Ishikawa (cell line): ENCODE data around the gene ITPR2.

Source experiments
- EGR1 ChIP-seq: IDR thresholded peaks from 2 replicates; pipeline ENCODE4 v1.6.1; 2012
- EP300 ChIP-seq: IDR thresholded peaks from 2 replicates; pipeline ENCODE4 v1.6.1; 2012; ENCODE audit warnings: borderline replicate concordance
- RAD21 ChIP-seq: IDR thresholded peaks from 2 replicates; pipeline ENCODE4 v1.6.1; 2012; ENCODE audit warnings: low read depth
- TAF1 ChIP-seq: IDR thresholded peaks from 2 replicates; pipeline ENCODE4 v1.6.1; 2012; ENCODE audit warnings: low read depth, mild to moderate bottlenecking
- TCF12 ChIP-seq: IDR thresholded peaks from 2 replicates; pipeline ENCODE4 v1.6.1; 2012; ENCODE audit warnings: low read depth
- USF1 ChIP-seq: IDR thresholded peaks from 2 replicates; pipeline ENCODE4 v1.6.1; 2012
- TF ChIP-seq, protein P1 (sequence below): IDR thresholded peaks from 2 replicates; pipeline ENCODE4 v1.6.1; 2012; ENCODE audit warnings: low read depth, mild to moderate bottlenecking

DNA sequence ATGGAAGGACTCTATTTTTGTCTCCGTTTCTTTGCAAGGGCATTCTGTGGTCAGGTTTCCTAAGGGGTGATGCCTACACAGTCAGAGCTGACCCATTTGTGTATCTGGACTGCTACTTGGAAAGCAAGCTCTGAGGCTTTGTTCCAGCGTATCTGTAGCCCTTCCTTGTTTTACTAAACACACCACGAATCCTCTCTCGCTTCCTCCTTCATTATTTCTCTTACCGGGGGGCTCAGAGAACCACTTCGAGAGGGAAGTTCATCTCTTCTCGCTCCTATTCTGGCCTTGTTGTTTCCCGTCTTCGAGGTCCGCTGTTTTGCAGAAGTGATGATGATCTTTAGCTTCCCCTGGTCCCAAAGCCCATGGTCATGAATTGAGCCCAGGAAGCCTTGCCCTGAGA is 472.9 kb downstream of the ITPR2 start:
- TF ChIP-seq TCF12: no peak
- TF ChIP-seq, protein P1, sequence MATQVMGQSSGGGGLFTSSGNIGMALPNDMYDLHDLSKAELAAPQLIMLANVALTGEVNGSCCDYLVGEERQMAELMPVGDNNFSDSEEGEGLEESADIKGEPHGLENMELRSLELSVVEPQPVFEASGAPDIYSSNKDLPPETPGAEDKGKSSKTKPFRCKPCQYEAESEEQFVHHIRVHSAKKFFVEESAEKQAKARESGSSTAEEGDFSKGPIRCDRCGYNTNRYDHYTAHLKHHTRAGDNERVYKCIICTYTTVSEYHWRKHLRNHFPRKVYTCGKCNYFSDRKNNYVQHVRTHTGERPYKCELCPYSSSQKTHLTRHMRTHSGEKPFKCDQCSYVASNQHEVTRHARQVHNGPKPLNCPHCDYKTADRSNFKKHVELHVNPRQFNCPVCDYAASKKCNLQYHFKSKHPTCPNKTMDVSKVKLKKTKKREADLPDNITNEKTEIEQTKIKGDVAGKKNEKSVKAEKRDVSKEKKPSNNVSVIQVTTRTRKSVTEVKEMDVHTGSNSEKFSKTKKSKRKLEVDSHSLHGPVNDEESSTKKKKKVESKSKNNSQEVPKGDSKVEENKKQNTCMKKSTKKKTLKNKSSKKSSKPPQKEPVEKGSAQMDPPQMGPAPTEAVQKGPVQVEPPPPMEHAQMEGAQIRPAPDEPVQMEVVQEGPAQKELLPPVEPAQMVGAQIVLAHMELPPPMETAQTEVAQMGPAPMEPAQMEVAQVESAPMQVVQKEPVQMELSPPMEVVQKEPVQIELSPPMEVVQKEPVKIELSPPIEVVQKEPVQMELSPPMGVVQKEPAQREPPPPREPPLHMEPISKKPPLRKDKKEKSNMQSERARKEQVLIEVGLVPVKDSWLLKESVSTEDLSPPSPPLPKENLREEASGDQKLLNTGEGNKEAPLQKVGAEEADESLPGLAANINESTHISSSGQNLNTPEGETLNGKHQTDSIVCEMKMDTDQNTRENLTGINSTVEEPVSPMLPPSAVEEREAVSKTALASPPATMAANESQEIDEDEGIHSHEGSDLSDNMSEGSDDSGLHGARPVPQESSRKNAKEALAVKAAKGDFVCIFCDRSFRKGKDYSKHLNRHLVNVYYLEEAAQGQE: no peak
- TF ChIP-seq USF1: no peak
- no peak for TF ChIP-seq RAD21
- TF ChIP-seq EGR1: no peak
- no peak for TF ChIP-seq TAF1
- no peak for TF ChIP-seq EP300
